T follicular helper cell (primary cell): Measurements from ENCODE around the gene MICAL2.

Source experiments
- DNase-seq: peaks from one replicate; pipeline ENCODE4 v3.0.0-alpha.2; 2020; ENCODE audit warnings: low read depth

MICAL2 gene

GRCh38 chr11:12271241-12271640 lies 160.9 kb downstream of the MICAL2 start:
- no peak for DNase-seq

GRCh38 chr11:12271826-12272366 lies 161.5 kb downstream of the MICAL2 start:
- DNase-seq = no peak

DNA sequence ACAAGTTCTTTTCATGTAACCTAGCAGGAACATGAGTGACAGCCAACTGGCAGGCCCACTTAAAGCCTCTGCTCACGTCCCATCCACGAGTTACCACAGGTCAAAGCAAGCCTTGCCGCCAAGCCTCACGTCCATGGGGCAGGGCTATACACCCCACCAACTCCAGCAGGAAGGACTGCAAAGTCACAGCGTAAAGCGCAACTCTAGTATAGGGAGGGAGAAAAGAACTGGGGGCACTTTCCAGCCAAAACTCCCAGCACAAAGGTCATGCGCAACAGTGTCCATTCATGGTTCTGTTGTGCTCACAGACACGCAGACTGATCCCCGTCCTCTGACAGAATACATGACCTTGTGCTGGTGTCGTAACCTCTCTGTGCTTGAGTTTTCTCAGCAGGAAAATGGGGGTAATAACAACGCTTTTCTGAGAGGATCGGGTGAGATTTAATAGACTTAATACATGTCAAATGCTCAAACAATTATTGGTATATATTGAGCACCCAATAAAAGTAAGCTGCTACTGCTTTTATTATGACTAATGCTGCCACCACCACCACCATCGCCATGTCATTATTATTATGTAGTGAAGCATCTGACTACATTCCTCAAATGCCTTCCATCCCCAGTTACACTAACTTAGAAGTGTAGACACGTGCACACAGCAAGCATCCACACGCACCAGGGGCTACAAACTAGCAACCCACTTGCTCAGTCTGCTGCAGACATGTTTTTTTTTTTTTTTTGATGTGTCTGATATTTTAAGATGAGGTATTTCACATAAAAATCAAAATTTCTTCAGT lies 162.6 kb downstream of the MICAL2 start:
- no peak for DNase-seq

GRCh38 chr11:12273618-12273995 lies 163.2 kb downstream of the MICAL2 start:
- DNase-seq = no peak

- DNase-seq = no peak
Observed at GRCh38 chr11:12274056-12274455, 163.7 kb downstream of the MICAL2 start.

DNA sequence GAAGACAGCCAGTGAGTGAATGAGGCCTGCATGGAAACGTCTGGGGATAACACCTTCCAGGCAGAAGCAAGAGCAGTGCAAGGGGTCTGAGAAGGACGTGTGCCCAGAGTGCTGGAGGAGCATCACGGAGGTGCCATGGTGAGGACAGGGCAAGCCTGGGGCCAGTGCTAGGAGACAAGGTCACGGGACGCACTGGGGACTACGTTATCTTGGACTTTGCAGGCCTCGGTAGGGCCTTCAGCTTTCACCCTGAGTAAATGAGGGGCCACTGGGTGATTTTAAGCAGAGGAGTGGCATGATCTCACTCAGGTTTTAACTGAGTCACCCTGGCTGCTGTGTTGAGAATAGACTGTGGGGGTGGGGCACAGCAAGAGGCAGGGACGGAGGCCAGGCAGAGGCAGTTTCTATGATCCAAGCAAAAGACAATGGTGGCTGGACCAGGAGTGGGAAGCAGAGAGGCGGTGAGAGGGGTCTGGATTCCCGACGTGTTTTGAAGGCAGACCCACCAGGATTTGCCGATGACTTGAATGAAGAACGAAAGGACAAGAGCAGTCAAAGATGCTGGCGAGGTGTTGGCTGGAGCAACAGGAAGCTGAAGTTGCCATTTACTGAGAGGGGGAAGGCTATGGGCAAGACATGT lies 164.3 kb downstream of the MICAL2 start:
- no peak for DNase-seq

- DNase-seq = no peak
Observed at GRCh38 chr11:12275818-12276217, 165.4 kb downstream of the MICAL2 start.

DNA sequence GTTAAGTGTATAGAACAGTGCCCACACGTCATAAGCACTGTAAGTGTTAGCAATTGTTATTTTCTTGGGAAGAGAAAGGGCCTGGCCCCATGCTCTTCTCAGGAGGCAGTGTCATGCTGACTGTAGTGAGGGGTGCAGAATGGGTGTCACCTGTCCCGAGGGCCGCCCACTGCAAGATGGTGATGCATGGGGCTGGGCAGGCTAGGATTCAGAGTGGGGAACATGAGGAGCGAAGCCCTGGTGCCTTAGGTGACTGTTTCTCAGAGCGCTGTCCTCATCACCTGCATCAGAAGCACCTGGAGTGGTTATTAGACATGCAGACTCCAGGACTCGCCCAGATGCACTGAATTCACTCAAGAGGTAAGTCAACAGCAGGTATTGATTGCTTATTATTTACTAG lies 166.0 kb downstream of the MICAL2 start:
- DNase-seq = no peak

GRCh38 chr11:12276831-12277475 lies 166.6 kb downstream of the MICAL2 start:
- no peak for DNase-seq

DNA sequence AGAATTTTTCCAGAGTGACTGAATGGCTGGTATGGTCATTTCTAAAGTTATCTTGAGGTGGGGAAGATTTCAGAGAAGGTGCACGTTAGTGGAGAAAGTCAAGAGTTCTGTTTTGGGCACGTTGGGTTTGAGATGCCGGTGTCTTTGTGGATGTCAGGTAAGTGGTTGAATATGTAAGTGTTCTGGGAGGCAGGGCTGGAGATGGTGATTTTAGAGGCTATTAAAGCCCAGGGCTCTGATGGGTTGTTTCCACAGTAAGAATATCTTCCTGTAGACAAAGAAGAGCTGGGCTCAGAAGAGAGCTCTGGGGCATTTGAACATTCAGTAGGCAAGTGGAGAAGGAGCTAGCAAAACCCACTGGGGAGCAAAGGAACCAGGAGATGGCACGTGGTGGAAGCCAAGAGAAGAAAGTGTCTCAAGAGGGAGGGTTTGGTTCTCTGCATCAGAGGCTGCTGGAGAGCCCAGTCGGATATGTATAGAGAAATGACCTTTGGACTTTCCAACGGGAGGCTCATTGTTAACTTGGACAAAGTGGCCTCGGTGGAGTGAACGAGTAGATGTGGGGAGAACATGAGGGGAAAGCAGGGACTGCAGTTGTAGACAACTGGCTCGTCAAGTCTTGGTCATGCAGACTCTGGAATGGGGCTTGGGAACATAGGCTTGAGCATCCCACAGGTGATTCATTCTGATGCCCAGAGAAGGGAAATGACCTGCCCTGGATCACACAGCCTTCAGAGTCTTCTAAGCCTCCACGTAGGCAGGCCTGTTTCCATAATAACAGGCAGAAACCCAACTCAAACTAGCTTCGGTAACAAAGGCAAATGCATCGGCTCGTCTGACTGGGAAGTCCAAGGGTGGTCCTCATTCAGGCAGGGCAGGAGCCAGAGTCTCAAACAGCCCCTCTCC lies 168.6 kb downstream of the MICAL2 start:
- DNase-seq = no peak

GRCh38 chr11:12279672-12280108 lies 169.3 kb downstream of the MICAL2 start:
- no peak for DNase-seq

DNA sequence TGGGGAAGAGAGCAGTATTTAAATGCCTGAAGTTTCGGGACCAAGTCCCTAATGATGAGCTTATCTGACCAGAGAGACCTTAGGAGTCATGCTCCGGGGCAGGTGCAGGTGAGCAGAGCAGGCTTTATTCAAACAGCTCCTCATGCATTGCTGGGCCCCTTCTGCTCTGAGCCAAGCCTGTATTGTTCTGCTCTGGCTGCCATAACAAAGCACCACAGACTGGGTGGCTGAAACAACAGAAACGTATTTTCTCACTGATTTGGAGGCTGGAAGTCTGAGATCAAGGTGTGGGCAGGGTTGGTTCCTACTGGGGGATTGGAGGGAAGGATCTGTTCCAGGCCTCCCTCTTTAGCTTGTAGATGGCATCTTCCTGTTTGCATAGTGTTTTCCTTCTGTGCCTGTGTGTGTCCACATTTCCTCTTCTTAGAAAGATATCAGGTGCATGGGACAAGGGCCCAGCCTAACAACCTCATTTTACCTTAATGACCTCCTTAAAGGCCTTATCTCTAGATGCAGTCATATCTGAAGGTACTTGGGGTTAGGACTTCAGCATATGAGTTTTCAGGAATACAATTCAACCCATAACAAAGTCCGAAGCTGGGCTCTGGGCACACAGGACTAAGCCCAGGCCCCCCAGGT lies 169.9 kb downstream of the MICAL2 start:
- DNase-seq = no peak

DNA sequence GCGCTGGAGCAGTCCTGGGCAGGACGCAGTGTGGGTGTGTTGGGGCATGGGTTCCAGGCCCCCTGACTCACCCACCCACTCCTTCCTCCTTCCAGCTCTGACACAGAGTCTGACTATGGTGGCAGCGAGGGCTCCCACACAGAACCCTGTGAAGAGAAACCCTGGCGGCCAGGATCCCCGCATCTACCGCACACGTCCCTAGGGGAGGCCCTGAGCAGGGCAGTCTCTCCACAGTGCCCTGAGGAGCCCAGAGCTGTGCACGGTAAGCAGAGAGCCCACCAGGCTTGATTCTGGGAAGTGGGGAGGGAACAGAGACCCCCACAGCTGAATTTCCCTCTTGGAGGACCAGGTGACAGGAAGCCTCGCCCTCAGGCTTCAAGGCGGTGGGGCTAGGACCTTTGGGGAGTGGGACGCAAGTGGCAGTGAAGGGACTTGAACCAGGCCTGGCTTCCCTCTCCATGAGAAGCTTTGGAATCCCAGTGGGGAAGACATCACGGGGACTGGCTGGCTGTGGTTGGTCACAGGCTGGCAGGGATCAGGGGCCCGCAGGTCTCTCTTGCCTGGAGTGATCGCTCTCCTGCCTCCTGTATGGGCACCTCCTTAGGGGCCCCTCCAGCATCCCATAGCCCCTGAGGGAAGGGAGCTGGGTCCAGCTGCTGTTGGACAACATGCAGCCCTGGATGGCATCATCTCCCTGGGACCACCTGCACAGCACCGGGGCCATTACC lies 170.6 kb downstream of the MICAL2 start:
- DNase-seq = no peak

GRCh38 chr11:12281571-12282478 lies 171.4 kb downstream of the MICAL2 start:
- DNase-seq = peak; percentile 62

DNA sequence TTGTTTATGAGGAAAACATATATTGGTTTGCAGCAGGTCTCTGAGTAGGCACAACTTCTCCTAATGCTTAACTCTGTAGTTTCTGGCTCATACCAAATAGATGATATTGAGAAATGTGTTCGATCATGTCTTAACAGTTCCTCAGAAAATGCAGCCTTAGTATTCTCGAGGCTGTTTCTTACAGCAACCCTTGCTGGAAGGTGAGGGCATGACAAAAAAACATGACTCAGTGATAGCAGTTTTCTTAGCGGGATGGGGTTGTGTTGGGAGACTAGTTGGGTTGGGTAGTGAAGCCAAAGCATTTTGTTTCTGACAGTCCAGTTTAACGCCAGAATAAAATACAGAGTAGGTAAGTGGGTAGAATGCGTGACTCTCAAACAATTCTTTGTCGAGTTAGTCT lies 172.3 kb downstream of the MICAL2 start:
- no peak for DNase-seq

DNA sequence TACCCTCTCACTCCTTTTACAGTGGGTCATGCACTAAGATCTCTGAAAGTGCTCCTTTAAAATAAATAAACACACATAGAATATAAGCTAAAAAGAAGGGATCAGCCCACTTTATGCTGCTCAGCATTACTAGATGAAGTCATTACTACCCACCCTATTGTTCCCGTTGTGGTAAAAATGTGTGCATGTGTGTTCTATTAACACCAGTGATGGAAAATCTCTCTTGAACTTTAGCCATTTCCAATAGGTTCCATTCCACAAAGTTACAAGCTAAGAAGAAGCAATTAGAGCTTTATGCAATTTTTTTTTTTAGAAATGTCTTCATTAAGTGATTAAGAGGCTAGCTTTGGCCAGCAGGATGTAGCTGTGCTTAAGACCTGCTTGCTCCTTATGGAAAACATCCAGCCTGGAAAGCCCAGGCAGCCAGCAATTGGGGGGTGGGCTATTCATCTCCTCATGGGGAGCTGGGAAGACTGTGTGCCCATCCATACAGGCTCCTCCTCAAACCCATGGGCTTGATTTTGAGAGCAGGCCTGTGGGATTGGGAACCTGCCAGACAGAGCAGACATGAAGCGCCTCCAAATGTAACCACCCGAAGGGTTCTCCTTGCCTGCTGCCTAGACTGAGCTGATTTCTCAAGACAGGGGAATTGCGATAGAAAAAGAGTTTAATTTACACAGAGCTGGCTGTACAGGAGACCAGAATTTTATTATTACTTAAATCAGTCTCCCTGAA lies 174.1 kb downstream of the MICAL2 start:
- DNase-seq = no peak

- no peak for DNase-seq
Observed at GRCh38 chr11:12285106-12285505, 174.7 kb downstream of the MICAL2 start.

- DNase-seq = no peak
Observed at GRCh38 chr11:12285811-12286222, 175.4 kb downstream of the MICAL2 start.

DNA sequence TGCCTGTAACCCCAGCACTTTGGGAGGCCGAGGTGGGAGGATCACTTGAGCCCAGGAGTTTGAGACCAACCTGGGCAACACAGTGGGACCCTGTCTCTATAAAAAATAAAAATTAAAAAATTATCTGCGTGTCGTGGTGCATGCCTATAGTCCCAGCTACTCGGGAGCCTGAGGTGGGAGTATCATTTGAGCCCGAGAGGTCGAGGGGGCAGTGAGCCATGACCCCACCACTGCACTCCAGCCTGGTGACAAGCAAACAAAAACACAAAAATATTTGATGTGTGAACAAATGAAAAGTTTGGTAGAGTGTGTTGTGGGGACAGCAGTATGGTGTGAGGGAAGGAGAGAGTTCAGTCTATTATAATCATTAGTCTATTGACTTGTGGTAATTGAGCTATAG lies 176.2 kb downstream of the MICAL2 start:
- no peak for DNase-seq
